GM19467 (cell line): Measurements from ENCODE around the gene DHRS7B.
"Not testable (repeated sequence)": the region's sequence is repeated elsewhere in the genome, so short reads cannot be mapped to it uniquely, and the experiment has no call there.

Experiments
- ATAC-seq: cut with Tn5 transposase; IDR thresholded peaks from one replicate; pipeline ENCODE4 v1.9.1; 2021; ENCODE audit warnings: mild to moderate bottlenecking, moderate library complexity; ENCODE audit not compliant: unreplicated experiment

The DHRS7B gene

GRCh38 chr17:21126645-21127508 lies at the start of gene DHRS7B:
DHRS7B (plus strand) TSS chr17:21126964; CDS start chr17:21126972, 8 bp downstream.
- ATAC-seq: peak; percentile 90

GRCh38 chr17:21077281-21077680 lies 49.5 kb upstream of the DHRS7B start:
- ATAC-seq: no peak

GRCh38 chr17:21078016-21078780 lies 48.6 kb upstream of the DHRS7B start:
- no peak for ATAC-seq

- ATAC-seq: no peak
These were observed 47.6 kb upstream of the DHRS7B start for GRCh38 chr17:21079196-21079595.

- ATAC-seq: no peak
These were observed 44.7 kb upstream of the DHRS7B start for GRCh38 chr17:21082001-21082436.

GRCh38 chr17:21085280-21085679 lies 41.5 kb upstream of the DHRS7B start:
- ATAC-seq: not testable (repeated sequence)

- no peak for ATAC-seq
These were observed 41.1 kb upstream of the DHRS7B start for GRCh38 chr17:21085707-21086106.

GRCh38 chr17:21089145-21089544 lies 37.6 kb upstream of the DHRS7B start:
- ATAC-seq: no peak

- ATAC-seq: no peak
These were observed 36.5 kb upstream of the DHRS7B start for GRCh38 chr17:21089933-21090901.

GRCh38 chr17:21090902-21091618 lies 35.7 kb upstream of the DHRS7B start:
- ATAC-seq: no peak

- ATAC-seq: no peak
These were observed 32.5 kb upstream of the DHRS7B start for GRCh38 chr17:21094298-21094704.

GRCh38 chr17:21095735-21096134 lies 31.0 kb upstream of the DHRS7B start:
- no peak for ATAC-seq

GRCh38 chr17:21096874-21097273 lies 29.9 kb upstream of the DHRS7B start:
- no peak for ATAC-seq

- ATAC-seq: peak; percentile 92
These were observed 27.7 kb upstream of the DHRS7B start for GRCh38 chr17:21098934-21099689.

GRCh38 chr17:21100636-21101035 lies 26.1 kb upstream of the DHRS7B start:
- ATAC-seq: no peak

- no peak for ATAC-seq
These were observed 22.2 kb upstream of the DHRS7B start for GRCh38 chr17:21104608-21105007.

GRCh38 chr17:21105064-21105894 lies 21.5 kb upstream of the DHRS7B start:
- no peak for ATAC-seq

GRCh38 chr17:21106316-21106715 lies 20.4 kb upstream of the DHRS7B start:
- ATAC-seq: no peak
